UCSD-AML1 (cell line): ENCODE data around the gene GSN.
"Not testable (repeated sequence)": the region's sequence is repeated elsewhere in the genome, so short reads cannot be mapped to it uniquely, and the experiment has no call there.

Experiments used
- DNase-seq: peaks from one replicate; lab custom pipeline; 2025; ENCODE audit not compliant: unreplicated experiment; lab: John Stamatoyannopoulos, UW

Gene GSN

DNA sequence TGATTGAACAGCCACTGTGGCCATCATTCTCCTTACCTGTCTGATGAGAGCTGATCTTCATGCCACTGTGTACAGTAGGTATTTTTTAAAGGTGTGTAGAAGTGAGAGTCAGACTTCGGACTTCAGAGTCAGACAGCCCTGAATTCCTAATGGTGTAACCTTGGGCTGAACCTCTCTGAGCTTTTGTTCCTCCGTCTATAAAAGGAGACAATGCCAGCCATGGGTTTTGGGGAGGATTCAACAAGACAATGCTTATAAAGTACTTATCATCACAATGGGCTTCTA lies 18.7 kb downstream of the GSN start:
- no peak for DNase-seq

DNA sequence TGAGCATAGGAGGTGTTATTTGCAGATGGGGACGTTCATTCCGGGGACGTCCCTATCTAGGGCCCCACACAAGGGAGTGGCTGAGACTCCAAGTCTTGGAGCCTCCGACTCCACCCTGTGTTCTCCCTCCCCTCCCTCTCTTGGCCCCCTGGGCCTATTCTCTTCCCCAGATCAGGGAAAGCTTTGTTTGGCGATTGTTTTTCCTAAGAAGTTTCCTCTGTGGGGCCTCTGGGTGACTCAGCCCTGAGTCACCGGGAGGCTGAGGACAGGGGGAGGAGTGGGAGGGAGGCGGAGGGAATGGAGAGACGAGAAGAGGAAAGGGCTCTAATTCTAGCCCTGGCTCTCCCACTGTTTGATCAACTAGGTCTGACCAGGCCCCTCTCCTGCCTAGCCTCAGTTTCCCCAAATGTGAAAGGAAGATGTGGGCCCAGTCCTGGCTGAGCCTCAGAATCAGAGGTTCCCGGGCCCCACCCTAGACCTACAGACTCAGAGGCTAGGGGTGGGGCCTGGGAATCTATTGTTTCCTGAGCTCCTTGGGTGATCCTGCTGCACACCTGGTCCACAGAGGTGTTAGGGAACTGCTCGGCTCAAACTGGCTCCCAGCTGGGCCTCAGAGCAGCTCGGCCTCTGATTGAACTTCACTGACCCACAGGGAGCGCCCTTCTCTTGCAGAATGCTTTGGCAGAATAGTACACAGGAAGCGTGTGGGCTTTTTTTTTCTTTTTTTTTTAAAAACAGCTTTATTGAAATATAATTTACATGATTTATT lies 19.2 kb downstream of the GSN start:
- peak; percentile 84 for DNase-seq

DNA sequence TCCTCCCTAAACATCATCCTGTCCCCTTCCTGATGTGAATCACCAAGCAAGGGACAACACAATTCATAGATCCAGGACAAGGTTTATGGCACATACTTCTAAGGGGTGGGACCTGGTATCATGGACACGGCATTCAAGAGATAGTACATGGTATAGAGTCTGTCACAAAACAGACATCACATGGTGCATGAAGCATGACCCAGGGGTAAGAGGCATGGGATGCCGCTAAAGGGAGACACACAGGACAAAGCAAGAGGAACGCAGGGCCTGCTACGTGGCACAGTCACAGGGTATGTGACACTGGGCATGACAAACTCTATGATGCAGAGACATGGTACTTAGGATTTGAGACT lies 20.7 kb downstream of the GSN start:
- no peak for DNase-seq

DNA sequence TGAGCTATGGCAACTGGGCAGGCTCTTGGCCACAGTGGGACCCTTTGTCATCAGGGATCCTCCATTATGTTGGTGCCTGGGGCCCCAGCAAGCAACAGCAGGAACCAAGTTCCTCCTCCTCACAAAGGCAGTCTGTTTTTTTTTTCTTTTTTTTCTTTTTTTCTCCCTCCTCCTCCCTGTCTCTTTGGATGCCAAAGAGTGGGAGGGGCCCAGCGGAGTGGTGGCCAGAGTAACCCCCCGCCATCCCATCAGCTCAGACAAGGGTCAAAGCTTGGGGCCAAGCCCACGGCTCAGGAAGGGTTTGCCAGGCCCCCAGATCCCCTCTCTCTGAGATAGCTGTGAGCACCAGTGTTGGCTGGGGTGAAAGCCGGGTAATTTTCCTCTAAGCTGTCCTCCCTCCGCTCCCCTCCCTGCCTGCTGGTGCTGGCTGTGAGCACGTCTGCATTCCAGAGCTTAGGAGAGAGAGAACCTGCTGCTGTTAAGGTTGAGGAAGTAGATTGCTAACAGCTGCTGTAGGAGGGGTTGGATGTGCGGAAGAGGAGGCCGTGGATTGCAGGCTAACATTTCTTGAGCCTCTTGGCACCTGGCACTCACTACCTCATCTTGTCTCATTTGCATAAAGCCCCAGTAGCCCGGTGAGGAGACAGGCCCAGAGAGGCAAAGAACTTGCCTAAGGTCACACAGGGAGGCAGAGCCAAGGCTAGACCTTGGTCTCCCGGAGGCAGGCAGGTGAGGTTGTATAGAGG lies 21.2 kb downstream of the GSN start:
- DNase-seq: no peak

DNA sequence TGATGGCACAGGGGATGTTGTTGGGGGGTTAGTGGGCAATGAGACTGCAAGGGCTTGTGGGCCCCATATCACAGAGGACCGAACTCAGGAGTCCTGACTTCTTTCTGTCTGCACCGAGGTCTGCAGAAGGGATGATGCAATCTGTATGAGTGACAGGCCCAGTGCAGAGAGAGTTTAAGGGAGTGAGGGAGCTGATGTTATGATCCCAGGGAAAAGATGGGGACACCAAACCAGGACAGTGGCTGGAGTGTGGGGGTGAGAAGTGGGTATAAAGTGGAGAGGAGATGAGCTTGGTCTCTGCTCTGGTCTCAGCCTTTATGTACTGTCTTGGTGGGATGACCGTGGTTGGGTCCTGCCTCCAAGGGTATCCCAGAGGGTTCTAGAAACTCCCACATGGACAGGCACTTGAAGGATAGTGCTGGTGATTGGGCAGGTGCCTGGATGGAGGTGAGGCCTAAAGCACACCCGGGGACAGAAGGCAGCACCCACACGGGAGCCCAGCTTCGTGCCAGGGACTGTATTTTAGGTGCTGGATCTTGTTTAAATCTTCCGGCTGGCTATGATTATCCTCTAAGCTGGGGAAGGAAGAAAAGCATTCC lies 21.9 kb downstream of the GSN start:
- DNase-seq: no peak

DNA sequence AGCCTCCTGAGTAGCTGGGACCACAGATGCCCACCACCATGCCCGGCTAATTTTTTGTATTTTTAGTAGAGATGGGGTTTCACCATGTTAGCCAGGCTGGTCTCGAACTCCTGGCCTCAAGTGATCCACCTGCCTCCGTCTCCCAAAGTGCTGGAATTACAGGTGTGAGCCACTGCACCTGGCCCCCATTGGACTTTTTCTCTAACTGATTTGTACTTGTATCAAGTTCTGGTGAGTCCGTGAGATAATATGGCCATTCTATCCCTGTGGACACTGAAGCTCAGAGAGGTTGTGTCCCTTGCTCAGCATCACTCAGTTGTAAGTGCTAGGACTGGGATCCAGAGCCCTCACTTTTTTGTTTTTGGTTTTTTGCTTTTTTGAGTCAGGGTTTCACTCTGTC lies 23.6 kb downstream of the GSN start:
- DNase-seq: not testable (repeated sequence)

DNA sequence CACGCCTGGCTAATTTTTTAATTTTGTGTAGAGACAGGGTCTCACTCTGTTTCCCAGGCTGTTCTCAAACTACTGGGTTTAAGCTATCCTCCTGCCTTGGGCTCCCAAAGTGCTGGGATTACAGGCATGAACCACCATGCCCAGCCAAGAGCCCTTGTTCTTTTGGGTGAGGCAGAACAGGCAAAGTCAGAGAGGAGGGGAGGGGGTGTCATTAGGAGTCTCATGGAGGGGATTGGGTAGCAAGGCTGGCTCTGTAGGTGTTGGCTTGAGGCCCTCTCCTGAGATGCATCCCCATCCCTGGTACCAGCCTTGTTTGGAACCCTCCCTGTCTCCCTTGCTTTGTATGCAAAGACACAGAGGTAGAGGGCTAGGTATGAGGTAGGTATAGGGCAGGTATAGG lies 24.1 kb downstream of the GSN start:
- no peak for DNase-seq

DNA sequence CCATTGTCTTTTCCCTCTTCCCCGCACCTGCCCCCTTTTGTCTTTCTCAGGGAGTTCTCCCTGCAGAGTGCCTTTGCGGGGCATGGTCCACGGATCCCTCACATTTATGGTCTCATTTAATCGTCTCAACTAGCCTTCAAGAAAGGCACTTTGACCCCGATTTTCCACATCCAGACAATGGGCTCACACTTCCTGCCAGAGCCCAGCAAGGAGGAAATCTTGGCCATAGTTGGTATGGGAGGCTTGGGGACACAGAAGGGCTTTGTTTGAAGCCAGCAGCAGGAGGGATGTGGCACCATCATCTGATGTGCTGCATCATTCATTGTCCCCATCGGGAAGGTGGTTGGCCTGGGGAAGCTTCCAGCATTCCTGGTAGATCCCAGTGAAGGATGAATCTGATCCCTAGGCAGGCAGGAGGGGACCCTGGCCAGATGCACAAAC lies 24.9 kb downstream of the GSN start:
- DNase-seq: no peak

DNA sequence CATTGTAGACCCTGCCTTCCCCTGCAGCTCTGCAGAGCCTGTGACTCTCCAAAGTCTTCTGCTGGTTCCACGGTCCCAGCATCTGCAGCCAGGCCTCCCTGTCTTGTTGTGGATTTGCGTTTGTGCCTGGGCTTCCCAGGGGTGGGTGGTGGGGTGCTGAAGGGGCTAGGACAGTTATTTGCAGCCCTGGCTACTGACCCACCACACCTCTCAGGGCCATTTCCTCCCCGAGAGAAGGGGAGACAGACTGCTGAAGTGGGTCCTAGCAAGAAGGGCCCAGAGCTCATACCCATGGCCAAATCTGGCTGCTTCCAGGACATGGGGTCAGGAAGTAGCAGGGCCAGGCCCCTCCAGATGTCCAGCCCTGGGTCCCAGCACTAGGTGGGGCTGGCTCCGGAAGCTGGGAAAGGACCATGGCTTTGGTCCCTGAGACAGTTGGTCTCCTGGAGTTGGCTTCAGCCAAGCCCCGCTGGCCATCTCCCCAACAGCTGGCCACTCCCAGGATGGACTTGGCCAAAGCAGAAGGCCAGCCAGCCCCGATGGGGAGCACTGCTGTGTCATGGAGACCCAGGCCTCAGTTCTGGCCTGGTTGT lies 26.3 kb downstream of the GSN start:
- no peak for DNase-seq

DNA sequence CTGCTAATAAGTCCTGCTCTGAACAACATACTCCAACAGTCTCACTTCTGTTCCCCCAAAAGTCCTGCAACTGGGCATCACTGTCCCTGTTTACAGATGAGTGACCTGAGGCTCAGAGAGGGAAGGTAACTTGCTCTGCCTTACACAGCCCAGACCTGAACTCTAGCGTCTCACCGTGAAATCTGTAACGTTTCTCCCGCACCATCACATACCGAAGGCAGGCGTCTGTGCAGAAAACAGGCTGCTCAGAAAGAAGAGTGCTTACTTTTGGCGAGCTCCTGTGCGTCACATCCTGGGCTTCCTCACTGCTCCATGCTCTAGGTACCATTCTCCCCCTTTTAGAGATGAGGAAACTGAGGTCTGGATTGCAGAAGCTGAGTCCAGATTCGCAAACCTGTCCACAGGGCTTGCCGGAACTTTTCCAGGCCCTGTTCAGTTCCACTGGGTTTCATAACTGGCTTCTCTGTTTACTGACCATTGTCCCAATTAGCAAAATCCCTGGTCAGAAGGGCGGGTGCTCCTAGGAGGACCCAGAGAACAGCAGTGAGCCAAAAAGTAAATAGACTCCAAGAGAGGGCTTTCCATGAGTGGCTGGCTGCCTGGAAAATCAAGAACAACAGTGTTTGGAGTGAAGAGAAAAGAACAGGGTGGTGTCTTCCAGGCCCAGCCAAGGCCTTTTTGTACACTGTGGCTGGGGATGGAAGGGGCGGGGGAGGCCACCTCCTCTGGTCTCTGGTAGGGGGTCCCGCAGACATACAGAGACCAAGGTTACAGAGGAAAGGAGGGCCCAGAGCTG lies 27.1 kb downstream of the GSN start:
- no peak for DNase-seq

DNA sequence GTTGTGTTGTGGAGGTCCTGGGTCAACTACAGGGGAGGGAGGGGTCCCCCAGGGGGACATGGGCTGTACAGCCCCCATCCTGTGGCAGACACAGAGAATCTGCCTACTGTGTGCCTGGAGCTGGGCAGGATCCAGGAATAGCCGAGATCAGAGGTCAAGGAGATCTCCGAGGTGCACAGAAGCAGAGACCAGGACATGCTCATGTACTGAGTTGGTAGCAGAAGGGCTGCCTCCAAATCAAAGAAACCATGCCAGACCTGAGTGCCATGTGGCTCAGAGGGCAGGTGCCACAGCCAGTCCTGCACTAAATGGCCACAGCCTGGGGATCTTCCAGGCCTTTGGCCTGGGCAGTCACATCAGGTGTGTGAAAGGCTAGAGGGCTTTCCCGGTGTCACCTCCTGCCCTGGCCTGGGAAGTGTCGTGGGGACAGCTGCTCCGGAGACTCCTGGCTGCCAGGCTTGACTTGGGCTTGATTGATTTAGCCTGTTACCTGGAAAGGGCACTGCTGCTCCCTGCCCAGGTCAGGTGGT lies 27.8 kb downstream of the GSN start:
- DNase-seq: no peak

DNA sequence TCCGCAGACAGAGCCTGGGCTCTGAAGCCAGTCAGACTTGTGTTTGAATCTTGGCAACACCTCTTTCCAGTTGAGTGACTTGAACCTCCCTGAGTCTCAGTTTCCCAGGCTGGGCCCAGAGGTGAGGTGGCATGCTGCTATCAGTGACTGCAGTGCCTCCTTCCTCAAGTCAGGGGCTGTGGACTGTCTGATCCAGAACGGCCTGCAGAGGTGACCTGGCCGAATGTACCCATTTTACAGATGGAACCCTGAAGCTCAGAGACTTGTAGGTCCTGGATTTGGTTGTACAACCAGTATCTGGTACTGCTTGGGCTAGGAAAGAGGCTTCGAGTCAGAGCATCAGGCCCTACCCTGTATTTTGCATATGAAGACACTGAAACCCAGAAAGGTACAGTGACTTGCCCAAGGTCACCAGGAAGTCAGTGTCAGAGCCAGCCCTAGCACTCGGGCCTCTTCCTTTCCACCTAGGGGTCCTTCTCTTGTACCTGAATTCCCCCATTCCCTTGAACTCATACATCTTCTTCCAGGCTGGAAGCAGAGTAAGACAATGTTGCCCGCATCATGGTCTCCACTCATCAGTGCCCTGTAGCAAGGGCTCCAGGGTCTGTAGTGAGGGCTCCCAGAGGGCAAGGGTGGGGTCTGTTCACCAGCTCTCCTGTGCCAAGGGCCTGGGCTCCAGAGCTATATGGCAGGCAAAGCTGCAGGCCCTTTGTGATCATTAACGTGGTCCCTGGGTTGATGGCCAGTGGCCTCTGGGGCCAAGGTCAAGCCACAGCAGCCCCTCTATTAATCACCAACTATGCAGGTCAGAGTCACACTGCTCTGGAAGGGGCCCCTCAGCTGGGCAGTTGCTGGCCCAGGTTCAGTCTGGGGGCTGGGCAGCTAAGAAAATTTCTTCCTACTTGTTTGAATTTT lies 28.5 kb downstream of the GSN start:
- DNase-seq: no peak

DNA sequence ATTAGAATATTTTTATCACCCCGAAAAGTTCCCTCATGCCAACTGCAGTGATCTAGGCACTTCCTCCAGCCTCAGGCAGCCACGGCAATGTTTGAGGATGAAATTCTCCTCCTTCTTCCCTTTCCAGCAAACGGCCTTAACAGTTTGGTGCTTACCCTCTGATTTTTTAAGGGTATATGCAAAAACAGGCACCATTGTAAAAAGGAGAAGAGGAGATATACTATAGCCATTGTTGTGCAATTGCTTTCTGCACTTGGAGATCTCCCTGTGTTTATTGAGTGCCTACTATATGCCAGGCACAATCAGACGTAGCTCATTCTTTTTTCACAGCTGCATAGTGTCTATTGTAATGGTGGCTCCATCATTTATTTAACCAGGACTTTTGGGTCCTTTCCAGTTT lies 29.4 kb downstream of the GSN start:
- DNase-seq: no peak

DNA sequence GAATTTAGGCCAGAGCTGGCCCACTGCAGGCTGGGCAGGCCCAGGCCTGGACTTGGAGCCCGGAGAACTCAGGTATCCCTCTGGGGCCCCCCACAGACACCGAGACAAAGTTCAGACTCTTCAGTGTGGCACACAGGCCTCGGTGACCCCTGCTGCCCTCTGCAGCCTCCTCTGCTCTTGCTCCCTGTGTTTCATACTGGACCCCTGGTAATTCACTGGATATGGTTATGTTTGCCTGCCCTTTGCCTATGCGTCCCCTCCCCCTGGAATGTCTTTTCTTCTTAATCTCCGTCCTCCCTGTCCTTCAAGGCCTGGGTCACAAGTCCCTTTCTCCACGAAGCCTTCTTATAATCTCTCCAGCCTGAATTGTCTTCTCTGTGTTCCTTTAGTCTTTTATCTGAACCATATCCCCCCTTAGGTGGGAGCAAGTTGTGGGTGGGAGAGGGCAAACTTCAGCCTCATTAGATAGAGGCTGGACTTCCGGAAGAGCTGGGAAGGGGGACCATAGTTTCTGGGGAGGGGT lies 30.1 kb downstream of the GSN start:
- DNase-seq: no peak

DNA sequence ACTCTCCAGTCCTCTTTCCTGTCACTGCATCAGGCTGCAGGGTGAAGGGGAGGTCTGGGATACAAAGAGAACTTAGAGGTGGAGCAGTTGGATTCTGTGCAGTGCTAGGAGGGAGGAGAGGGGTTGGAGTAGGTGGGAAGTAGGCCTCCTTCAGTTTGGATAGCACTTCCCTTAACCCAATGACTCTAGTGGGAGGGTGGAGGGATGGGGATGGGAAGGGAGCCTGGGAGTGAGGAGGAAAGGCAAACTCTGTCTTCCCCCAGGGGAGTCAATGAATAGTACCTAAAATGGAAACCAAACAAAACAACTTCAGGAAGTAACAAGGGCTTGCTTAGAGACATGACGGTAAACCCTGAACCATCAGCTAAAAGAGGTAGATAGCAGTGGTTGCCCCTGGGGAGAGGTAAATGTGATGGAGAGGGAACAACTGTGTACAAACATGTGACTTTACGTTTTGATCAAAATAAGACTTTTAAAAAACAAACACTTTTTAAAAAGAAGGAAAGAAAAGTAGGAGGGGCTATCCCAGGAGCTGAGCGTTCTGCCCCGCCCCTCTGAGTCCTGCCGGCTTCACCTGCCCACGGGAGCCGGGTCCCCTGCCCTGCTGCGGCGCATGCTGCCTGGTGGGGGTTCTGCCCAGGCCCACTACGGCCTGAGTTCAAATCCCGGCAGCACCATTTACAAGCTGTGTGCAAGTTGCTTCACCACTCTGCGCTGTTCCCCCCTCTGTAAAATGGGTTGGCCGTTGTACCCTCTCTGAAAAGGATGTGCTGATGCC lies 30.9 kb downstream of the GSN start:
- DNase-seq: no peak

DNA sequence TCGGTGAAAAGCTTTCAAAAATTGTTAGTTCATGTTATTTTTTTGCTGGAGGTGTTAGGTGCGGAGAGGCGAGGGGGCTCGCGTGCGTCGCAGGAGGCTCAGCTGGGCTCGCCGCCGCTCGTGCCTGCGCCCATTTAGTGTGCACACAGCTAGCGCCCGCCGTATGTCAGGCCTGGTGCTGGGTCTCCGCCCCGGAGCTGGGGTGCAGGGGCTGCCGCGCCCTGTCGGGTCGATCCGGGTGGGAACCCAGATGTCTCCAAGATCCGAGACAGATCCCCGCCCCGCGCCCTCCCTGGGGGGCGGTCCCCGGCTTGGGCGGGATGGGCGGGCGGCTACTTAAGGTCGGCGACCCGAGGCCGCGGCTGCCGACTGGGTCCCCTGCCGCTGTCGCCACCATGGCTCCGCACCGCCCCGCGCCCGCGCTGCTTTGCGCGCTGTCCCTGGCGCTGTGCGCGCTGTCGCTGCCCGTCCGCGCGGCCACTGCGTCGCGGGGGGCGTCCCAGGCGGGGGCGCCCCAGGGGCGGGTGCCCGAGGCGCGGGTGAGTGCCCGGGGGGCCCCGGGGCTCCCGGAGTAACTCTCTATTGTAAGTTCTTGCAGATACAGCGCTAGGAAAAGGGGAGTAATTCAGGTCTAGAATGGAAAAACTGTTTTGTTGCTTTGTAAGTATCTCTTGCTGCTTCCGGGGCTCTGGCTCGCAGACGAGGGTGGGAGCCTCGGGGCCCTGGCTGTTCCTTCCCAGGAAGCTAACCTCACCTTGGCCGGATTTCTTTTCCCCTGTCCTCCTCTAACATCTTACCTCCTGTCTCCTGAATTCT lies 31.7 kb downstream of the GSN start:
- DNase-seq: no peak

DNA sequence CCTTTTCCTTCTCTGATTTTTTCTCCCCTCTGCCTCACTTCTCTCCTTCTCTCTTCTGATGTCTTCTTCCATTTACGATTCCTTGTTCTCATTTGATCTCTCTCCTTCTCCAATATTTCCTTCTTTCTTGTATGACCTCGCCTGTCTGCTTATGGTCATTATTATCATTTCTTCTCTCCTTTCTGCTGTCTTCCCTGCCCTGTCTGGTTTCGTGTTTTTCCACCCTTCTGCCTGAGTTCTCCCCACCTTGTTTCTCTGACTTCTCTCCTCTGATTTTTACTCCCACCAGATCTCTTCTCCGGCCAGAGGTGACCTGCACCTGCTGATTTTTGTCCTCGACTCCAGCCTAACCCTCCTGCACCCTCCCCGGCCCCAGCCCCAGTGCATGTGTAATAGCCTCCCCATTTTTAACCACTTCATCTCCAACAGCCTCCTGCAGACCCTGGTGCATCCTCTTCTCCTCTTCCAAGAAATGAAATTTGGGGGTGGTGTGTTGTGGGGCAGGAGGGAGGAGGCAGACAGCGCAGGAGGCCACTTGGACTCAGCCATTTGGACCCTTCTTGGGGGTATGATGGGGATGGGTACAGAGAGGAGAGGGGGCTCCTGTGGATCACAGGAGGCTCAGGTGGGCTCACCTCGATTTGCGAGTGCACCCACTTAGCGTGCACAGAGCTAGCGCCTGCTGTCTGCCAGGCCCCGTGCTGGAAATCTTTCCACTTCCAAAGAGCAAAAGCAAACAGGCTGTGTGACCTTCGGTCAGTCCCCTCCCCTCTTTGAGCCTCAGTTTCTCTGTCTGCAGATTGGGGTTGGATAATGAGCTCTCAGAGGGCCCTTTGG lies 32.5 kb downstream of the GSN start:
- DNase-seq: no peak
